ENCODE results near the gene TAL1.

The TAL1 gene

GRCh38 chr1:47181955-47182675 lies 49.9 kb downstream of the TAL1 start:
- no peak overlapping the region for H3K27ac ChIP-seq
- TF ChIP-seq ZFX (IDR thresholded peaks at IDR 0.05; ENCODE audit: borderline replicate concordance) (no peak), CTCF (IDR thresholded peaks at IDR 0.05) (no peak)

GRCh38 chr1:47181095-47181954 lies 50.7 kb downstream of the TAL1 start:
- H3K27ac ChIP-seq, result no peak overlapping the region
- TF ChIP-seq ZFX (IDR thresholded peaks at IDR 0.05; ENCODE audit: borderline replicate concordance) (no peak), CTCF (IDR thresholded peaks at IDR 0.05) (no peak)

GRCh38 chr1:47180603-47181094 lies 51.4 kb downstream of the TAL1 start:
- no peak overlapping the region for H3K27ac ChIP-seq
- TF ChIP-seq CTCF (IDR thresholded peaks at IDR 0.05), result no peak
- no peak for TF ChIP-seq ZFX (IDR thresholded peaks at IDR 0.05; ENCODE audit: borderline replicate concordance)

- TF ChIP-seq CTCF (IDR thresholded peaks at IDR 0.05) (no peak), ZFX (IDR thresholded peaks at IDR 0.05; ENCODE audit: borderline replicate concordance) (no peak)
- H3K27ac ChIP-seq, result no peak overlapping the region
Observed at GRCh38 chr1:47179988-47180563, 51.9 kb downstream of the TAL1 start.

GRCh38 chr1:47179017-47179987 lies 52.7 kb downstream of the TAL1 start:
- peak; percentile 92 for TF ChIP-seq CTCF (IDR thresholded peaks at IDR 0.05)
- no peak for TF ChIP-seq ZFX (IDR thresholded peaks at IDR 0.05; ENCODE audit: borderline replicate concordance)
- peak overlapping the region; percentile 47; the same call in 1 of the 2 replicates for H3K27ac ChIP-seq

- TF ChIP-seq ZFX (IDR thresholded peaks at IDR 0.05; ENCODE audit: borderline replicate concordance), result no peak
- TF ChIP-seq CTCF (IDR thresholded peaks at IDR 0.05), result no peak
Observed at GRCh38 chr1:47178654-47179016, 53.4 kb downstream of the TAL1 start.

More at GRCh38 chr1:47178654-47179016, 53.4 kb downstream of the TAL1 start:
- H3K27ac ChIP-seq, result no peak overlapping the region
